PC-3 (cell line): ENCODE data around the gene SLC10A4. TPM values are rescaled to one million over a fixed set of nuclear protein-coding genes. Genes with fewer than 3 reads are reported as not detected.

ENCODE experiments used
- ATAC-seq: fragments of 200-7000 bp; cut with Tn5 transposase; 2 replicates; pipeline ENCODE4 v1.9.1; 2020; ENCODE audit warnings: mild to moderate bottlenecking, moderate library complexity
- BruUV-seq: library from RNA; stranded (reverse); fragments of 400-500 nt; replicated peaks from 2 replicates; lab custom pipeline; 2021; lab: Mats Ljungman, UMichigan
- CTCF ChIA-PET: fragments of 300-600 bp; sonication (Branson Sonifier 250); formaldehyde crosslinking; loops from one replicate; lab custom pipeline; 2022; ENCODE audit warnings: antibody characterized with exemption; lab: Charles Lee
- POLR2A ChIA-PET: fragments of 300-600 bp; sonication (Branson Sonifier 250); formaldehyde crosslinking; loops from one replicate; lab custom pipeline; 2022; ENCODE audit warnings: antibody characterized with exemption; ENCODE audit not compliant: unreplicated experiment; lab: Charles Lee
- DNase-seq: peaks from one replicate; pipeline ENCODE4 v3.0.0-alpha.2; 2015
- H2AFZ ChIP-seq: fragments of 300-600 bp; sonication (generic); 2 replicates; pipeline ENCODE4 v1.6.0; 2016; ENCODE audit warnings: antibody characterized with exemption, low read length
- H3F3A ChIP-seq: fragments of 300-600 bp; sonication (generic); one replicate; pipeline ENCODE4 v1.6.0; 2017; ENCODE audit warnings: antibody characterized with exemption, low read length, control low read depth, mild to moderate bottlenecking; ENCODE audit not compliant: unreplicated experiment
- H3K27ac ChIP-seq: fragments of 300-600 bp; sonication (generic); 2 replicates; pipeline ENCODE4 v1.5.1; 2016; ENCODE audit warnings: mild to moderate bottlenecking, low read length
- H3K27me3 ChIP-seq: fragments of 300-600 bp; sonication (generic); 2 replicates; pipeline ENCODE4 v1.6.1; 2016; ENCODE audit warnings: low read length, mixed read lengths
- H3K36me3 ChIP-seq: fragments of 300-600 bp; sonication (generic); 2 replicates; pipeline ENCODE4 v1.6.1; 2016; ENCODE audit warnings: low read depth, mixed run types, low read length, mixed read lengths
- H3K4me1 ChIP-seq: fragments of 300-600 bp; sonication (generic); 2 replicates; pipeline ENCODE4 v1.5.1; 2016; ENCODE audit warnings: low read length; ENCODE audit not compliant: insufficient read depth
- H3K4me2 ChIP-seq: fragments of 300-600 bp; sonication (generic); 2 replicates; pipeline ENCODE4 v1.6.0; 2016; ENCODE audit warnings: low read length
- H3K4me3 ChIP-seq: fragments of 300-600 bp; sonication (generic); 2 replicates; pipeline ENCODE4 v1.5.1; 2016; ENCODE audit warnings: mild to moderate bottlenecking, low read length, mixed read lengths
- H3K79me2 ChIP-seq: fragments of 300-600 bp; sonication (generic); 2 replicates; pipeline ENCODE4 v1.6.1; 2017; ENCODE audit warnings: low read length, mixed read lengths
- H3K9ac ChIP-seq: fragments of 300-600 bp; sonication (generic); 2 replicates; pipeline ENCODE4 v1.6.0; 2016; ENCODE audit warnings: mild to moderate bottlenecking, low read length
- H3K9me2 ChIP-seq: fragments of 300-600 bp; sonication (generic); replicated peaks from 2 replicates; pipeline ENCODE4 v1.6.1; 2016; ENCODE audit warnings: mixed run types, low read length, mixed read lengths
- H3K9me3 ChIP-seq: fragments of 300-600 bp; sonication (generic); 2 replicates; pipeline ENCODE4 v1.6.1; 2016; ENCODE audit warnings: low read length, mixed read lengths
- H4K20me1 ChIP-seq: fragments of 300-600 bp; sonication (generic); 2 replicates; pipeline ENCODE4 v1.6.1; 2016; ENCODE audit warnings: low read length, mixed read lengths
- CTCF ChIP-seq: fragments of 300-600 bp; sonication (generic); conservative IDR thresholded peaks from 2 replicates; pipeline ENCODE4 v1.5.1; 2017; ENCODE audit warnings: antibody characterized with exemption, low read depth, mild to moderate bottlenecking, low read length
- EZH2 ChIP-seq: fragments of 300-600 bp; sonication (generic); IDR thresholded peaks from one replicate; pipeline ENCODE4 v1.6.1; 2017; ENCODE audit warnings: antibody characterized with exemption, mild to moderate bottlenecking, low read length; ENCODE audit not compliant: unreplicated experiment
- EZH2phosphoT487 ChIP-seq: fragments of 300-600 bp; sonication (generic); IDR thresholded peaks from 2 replicates; pipeline ENCODE4 v1.6.1; 2018; ENCODE audit warnings: mild to moderate bottlenecking, antibody characterized with exemption, low read length, borderline replicate concordance
- intact Hi-C: fragments of 100-400 bp; cut with micrococcal nuclease; formaldehyde crosslinking; loops from 2 replicates; pipeline ENCODE4 v1.9.0; 2023
- total RNA-seq: library from RNA; depleted of rRNA; stranded (reverse); fragments of >200 nt; gene quantifications from 2 replicates; pipeline ENCODE4 v1.2.3, GENCODE V29; 2014

Gene SLC10A4
- total RNA-seq, 1 experiment from 2014 or later = not detected

DNA sequence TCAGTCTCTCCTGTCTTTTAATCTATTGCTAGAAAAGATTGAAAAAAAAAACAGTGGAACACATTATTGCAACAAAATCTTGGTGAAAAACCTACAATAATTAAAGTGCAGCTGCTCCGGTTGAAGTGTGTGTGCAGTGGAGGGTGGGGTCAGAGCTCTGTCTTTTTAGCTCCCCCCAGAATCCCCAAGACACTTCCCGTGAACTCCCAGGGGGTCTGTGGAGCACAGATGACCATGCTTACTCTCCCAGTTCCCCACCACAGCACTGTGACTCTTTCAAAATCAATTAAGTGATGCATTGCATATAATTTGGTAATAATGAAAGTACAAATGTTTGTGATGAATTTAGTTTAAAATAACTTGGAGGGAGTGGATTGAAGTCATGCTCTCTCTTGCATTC is 15.7 kb upstream of the SLC10A4 start:
- no peaks in the 10 kb centered on the region for H3K4me1 ChIP-seq
- TF ChIP-seq EZH2phosphoT487 (no peak), CTCF (no peak), EZH2 (no peak)
- no peak overlapping the region for H3K9ac ChIP-seq
- no peaks in the 10 kb centered on the region for H3K9me2 ChIP-seq
- H2AFZ ChIP-seq = no peak overlapping the region
- H3K36me3 ChIP-seq = no peaks in the 10 kb centered on the region
- H3K27me3 ChIP-seq = no peaks in the 10 kb centered on the region
- H4K20me1 ChIP-seq = no peaks in the 10 kb centered on the region
- ChIA-PET POLR2A (no interaction called here), CTCF (no interaction called here)
- DNase-seq = no peak
- H3K4me3 ChIP-seq = no peak overlapping the region
- no peaks in the 10 kb centered on the region for H3F3A ChIP-seq
- no peaks in the 10 kb centered on the region for H3K9me3 ChIP-seq
- no peak overlapping the region for H3K27ac ChIP-seq
- no peak for ATAC-seq
- H3K79me2 ChIP-seq = no peaks in the 10 kb centered on the region
- no TSS peak for BruUV-seq
- intact Hi-C loops = no loop called here
- no peak overlapping the region for H3K4me2 ChIP-seq

GRCh38 chr4:48467891-48468290 is 15.3 kb upstream of the SLC10A4 start:
- TF ChIP-seq EZH2 (no peak), EZH2phosphoT487 (no peak), CTCF (no peak)
- Histone ChIP-seq H3K9me2 (no peaks in the 10 kb centered on the region), H3K36me3 (no peaks in the 10 kb centered on the region), H3K27me3 (no peaks in the 10 kb centered on the region), H3K79me2 (no peaks in the 10 kb centered on the region), H4K20me1 (no peaks in the 10 kb centered on the region), H3K9ac (no peak overlapping the region), H3K9me3 (no peaks in the 10 kb centered on the region), H3K4me1 (no peaks in the 10 kb centered on the region), H3K4me3 (no peak overlapping the region), H2AFZ (no peak overlapping the region), H3K27ac (no peak overlapping the region), H3F3A (no peaks in the 10 kb centered on the region), H3K4me2 (no peak overlapping the region)
- BruUV-seq = no TSS peak
- ATAC-seq (no peak), DNase-seq (no peak)
- POLR2A ChIA-PET = no interaction called here
- intact Hi-C loops = no loop called here
- CTCF ChIA-PET = no interaction called here

DNA sequence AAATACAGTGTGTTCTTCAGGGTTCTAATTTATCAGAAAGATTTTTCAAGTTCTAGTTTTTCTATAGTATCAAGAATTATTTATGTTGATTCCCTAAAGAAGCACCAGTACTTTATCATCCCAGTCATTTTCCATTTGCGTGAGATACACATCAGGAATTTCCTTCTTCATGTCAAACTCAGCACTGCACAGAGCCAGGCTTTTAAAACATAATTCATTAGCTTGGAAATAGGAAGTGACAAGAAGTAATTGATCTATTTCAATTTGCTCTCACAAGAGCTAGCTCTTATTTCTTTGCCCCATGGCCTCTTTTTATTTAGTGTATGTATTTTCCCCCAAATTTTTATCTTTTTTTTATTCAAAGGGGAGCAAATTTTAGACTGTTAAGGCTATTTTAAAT is 13.0 kb upstream of the SLC10A4 start:
- Histone ChIP-seq H3K27ac (no peak overlapping the region), H3K4me1 (no peaks in the 10 kb centered on the region), H3K27me3 (no peaks in the 10 kb centered on the region), H3K9ac (no peak overlapping the region), H3K79me2 (no peaks in the 10 kb centered on the region), H3F3A (no peaks in the 10 kb centered on the region), H3K9me3 (no peaks in the 10 kb centered on the region), H3K4me3 (no peak overlapping the region), H3K4me2 (no peak overlapping the region), H4K20me1 (no peaks in the 10 kb centered on the region), H3K9me2 (no peaks in the 10 kb centered on the region), H3K36me3 (no peaks in the 10 kb centered on the region), H2AFZ (no peak overlapping the region)
- no TSS peak for BruUV-seq
- ChIA-PET POLR2A (no interaction called here), CTCF (no interaction called here)
- DNase-seq (no peak), ATAC-seq (no peak)
- TF ChIP-seq CTCF (no peak), EZH2phosphoT487 (no peak), EZH2 (no peak)
- intact Hi-C loops = no loop called here
